ENCODE data around the gene COPZ1.

Gene COPZ1

GRCh38 chr12:54369597-54370131, 44.7 kb downstream of the COPZ1 start:
- Histone ChIP-seq H3K4me2 (ENCODE audit: low read depth, low read length, poor library complexity, severe bottlenecking) (no peak overlapping the region), H3K4me3 (ENCODE audit: low read length, poor library complexity, severe bottlenecking) (no peak overlapping the region), H3K9me3 (ENCODE audit: insufficient read depth, low read depth, low read length) (no peaks in the 10 kb centered on the region), H3K36me3 (ENCODE audit: insufficient read depth, low read length) (no peaks in the 10 kb centered on the region), H3K27me3 (ENCODE audit: insufficient read depth, low read length, poor library complexity, severe bottlenecking) (no peaks in the 10 kb centered on the region), H3K79me2 (ENCODE audit: insufficient read depth, low read length) (no peaks in the 10 kb centered on the region), H4K20me1 (ENCODE audit: insufficient read depth, low read length, poor library complexity, severe bottlenecking) (no peaks in the 10 kb centered on the region), H3K9me2 (replicated peaks; ENCODE audit: low read depth, low read length) (no peaks in the 10 kb centered on the region), H3K4me1 (ENCODE audit: insufficient read depth, low read length, poor library complexity, severe bottlenecking) (peaks cover 27% of the 10 kb centered on the region), H2AFZ (ENCODE audit: low read length) (no peak overlapping the region), H3K9ac (ENCODE audit: low read depth, low read length, poor library complexity, severe bottlenecking) (no peak overlapping the region), H3F3A (ENCODE audit: low read depth) (no peaks in the 10 kb centered on the region)
- no peak for TF ChIP-seq CTCF (conservative IDR thresholded peaks at IDR 0.05; ENCODE audit: low read length)
- TF ChIP-seq EZH2phosphoT487 (IDR thresholded peaks at IDR 0.05; ENCODE audit: borderline replicate concordance): no peak

DNA sequence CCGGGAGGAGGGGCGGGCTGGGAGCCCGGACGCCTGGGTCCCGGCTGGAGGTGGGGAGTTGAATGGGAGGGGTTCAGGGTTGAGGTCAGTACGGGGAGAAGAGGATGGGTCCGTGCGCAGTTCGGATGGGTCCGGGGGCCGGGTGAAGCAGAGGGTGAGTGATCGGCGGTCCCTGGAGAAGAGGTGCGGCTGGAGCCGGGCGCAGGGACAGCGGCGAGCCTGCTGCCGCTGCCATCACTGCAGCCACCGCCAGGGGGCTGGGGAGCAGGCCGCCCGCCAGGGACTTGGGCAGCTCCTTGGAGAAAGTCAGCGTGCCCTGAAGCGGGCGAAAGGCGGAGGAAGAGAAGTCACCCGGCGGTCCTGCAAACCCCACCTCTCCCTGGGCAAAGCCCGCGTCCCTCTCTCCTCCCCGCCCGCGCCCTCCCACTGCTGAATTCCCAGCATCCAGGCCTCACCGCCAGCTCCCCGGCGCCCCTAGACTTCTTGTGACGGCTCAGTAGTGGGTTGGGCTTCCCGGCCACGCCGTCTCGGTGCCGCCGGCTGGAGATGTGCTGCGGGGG, 45.3 kb downstream of the COPZ1 start:
- Histone ChIP-seq H3K79me2 (ENCODE audit: insufficient read depth, low read length) (no peaks in the 10 kb centered on the region), H3F3A (ENCODE audit: low read depth) (no peaks in the 10 kb centered on the region), H3K36me3 (ENCODE audit: insufficient read depth, low read length) (no peaks in the 10 kb centered on the region), H3K4me2 (ENCODE audit: low read depth, low read length, poor library complexity, severe bottlenecking) (no peak overlapping the region), H3K27me3 (ENCODE audit: insufficient read depth, low read length, poor library complexity, severe bottlenecking) (no peaks in the 10 kb centered on the region), H3K4me3 (ENCODE audit: low read length, poor library complexity, severe bottlenecking) (no peak overlapping the region), H3K9ac (ENCODE audit: low read depth, low read length, poor library complexity, severe bottlenecking) (no peak overlapping the region), H2AFZ (ENCODE audit: low read length) (no peak overlapping the region), H3K4me1 (ENCODE audit: insufficient read depth, low read length, poor library complexity, severe bottlenecking) (peaks cover 33% of the 10 kb centered on the region), H4K20me1 (ENCODE audit: insufficient read depth, low read length, poor library complexity, severe bottlenecking) (no peaks in the 10 kb centered on the region), H3K9me3 (ENCODE audit: insufficient read depth, low read depth, low read length) (no peaks in the 10 kb centered on the region), H3K9me2 (replicated peaks; ENCODE audit: low read depth, low read length) (no peaks in the 10 kb centered on the region)
- TF ChIP-seq EZH2phosphoT487 (IDR thresholded peaks at IDR 0.05; ENCODE audit: borderline replicate concordance) (no peak), CTCF (conservative IDR thresholded peaks at IDR 0.05; ENCODE audit: low read length) (no peak)

DNA sequence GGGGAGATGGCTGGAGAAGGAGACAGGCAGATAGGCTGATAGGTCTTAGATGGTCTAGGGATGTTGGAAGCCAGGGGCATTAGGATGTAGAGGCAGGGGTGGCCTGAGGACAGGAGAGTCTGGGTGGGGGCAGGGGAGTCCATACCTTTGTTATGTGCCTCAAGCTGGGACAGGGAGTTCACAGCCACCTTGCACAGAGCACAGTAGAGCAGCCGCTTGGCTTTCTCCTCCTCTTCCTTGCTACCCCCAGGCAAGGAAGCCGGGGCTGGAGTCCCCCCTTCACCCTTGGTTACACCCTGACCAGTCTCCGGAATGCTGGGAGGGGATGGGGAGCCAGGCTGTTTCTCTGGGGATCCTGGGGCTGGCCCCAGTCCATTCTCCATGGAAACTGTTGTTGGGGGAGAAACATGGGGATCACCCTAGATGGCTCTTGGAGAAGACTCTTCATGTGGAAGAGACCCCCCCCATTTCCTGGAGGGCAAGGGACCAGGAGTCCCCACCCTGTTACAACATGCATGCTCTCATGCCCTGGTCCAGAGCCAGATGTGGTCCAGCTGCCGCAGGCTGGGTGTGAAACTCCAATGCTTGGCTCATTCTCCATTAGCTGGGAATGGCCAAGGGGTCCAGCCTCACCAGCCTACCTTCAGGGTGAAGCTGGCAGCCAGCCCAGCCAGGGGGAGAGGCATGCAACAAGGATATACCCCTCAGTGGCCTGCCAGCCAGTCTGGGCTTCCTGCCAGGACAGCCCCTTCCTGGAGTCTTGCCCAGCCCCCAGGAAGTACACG, 46.6 kb downstream of the COPZ1 start:
- Histone ChIP-seq H3K9me2 (replicated peaks; ENCODE audit: low read depth, low read length) (no peaks in the 10 kb centered on the region), H4K20me1 (ENCODE audit: insufficient read depth, low read length, poor library complexity, severe bottlenecking) (no peaks in the 10 kb centered on the region), H3K9me3 (ENCODE audit: insufficient read depth, low read depth, low read length) (no peaks in the 10 kb centered on the region), H3K4me3 (ENCODE audit: low read length, poor library complexity, severe bottlenecking) (peak overlapping the region; percentile 40), H3K4me2 (ENCODE audit: low read depth, low read length, poor library complexity, severe bottlenecking) (peak overlapping the region; percentile 51), H3K4me1 (ENCODE audit: insufficient read depth, low read length, poor library complexity, severe bottlenecking) (peaks cover 33% of the 10 kb centered on the region), H2AFZ (ENCODE audit: low read length) (peak overlapping the region; percentile 19; the same call in 1 of the 2 replicates), H3K27me3 (ENCODE audit: insufficient read depth, low read length, poor library complexity, severe bottlenecking) (no peaks in the 10 kb centered on the region), H3K79me2 (ENCODE audit: insufficient read depth, low read length) (no peaks in the 10 kb centered on the region), H3F3A (ENCODE audit: low read depth) (no peaks in the 10 kb centered on the region), H3K9ac (ENCODE audit: low read depth, low read length, poor library complexity, severe bottlenecking) (peak overlapping the region; percentile 66), H3K36me3 (ENCODE audit: insufficient read depth, low read length) (no peaks in the 10 kb centered on the region)
- TF ChIP-seq EZH2phosphoT487 (IDR thresholded peaks at IDR 0.05; ENCODE audit: borderline replicate concordance) (no peak), CTCF (conservative IDR thresholded peaks at IDR 0.05; ENCODE audit: low read length) (no peak)

Measured in Loucy (cell line).